C4-2B (cell line): ENCODE data around the gene TBX4.

Experiments used
- CTCF ChIP-seq: fragments of 450-650 bp; conservative IDR thresholded peaks from 2 replicates; pipeline ENCODE4 v1.5.1; 2017; ENCODE audit warnings: mild to moderate bottlenecking
- ZFX ChIP-seq: fragments of 450-650 bp; IDR thresholded peaks from 2 replicates; pipeline ENCODE4 v1.6.1; 2017

- TF ChIP-seq CTCF (no peak), ZFX (no peak)
Observed at GRCh38 chr17:61419496-61420046, 32.7 kb upstream of the TBX4 start.
